GM12878 (cell line): ENCODE data around the gene HS3ST3A1. TPM values are rescaled to one million over a fixed set of nuclear protein-coding genes. Genes with fewer than 3 reads are reported as not detected.

Experiments
- ATAC-seq: fragments of 200-7000 bp; cut with Tn5 transposase; 3 replicates; pipeline ENCODE4 v1.9.1; 2020; ENCODE audit warnings: mild to moderate bottlenecking, moderate library complexity
- BruUV-seq: library from RNA; stranded (reverse); fragments of 400-500 nt; replicated peaks from 2 replicates; lab custom pipeline; 2021; lab: Mats Ljungman, UMichigan
- CTCF ChIA-PET: fragments of 300-600 bp; sonication (Branson Sonifier 250); formaldehyde crosslinking; extraction: SDS; loops from one replicate; lab custom pipeline; 2021; ENCODE audit warnings: inconsistent platforms; lab: Yijun Ruan, JAX
- POLR2A ChIA-PET: fragments of 350-600 bp; formaldehyde crosslinking; extraction: SDS; loops from one replicate; lab custom pipeline; 2021; ENCODE audit warnings: inconsistent platforms; lab: Charles Lee
- RAD21 ChIA-PET: fragments of 300-600 bp; sonication (Branson Sonifier 250); formaldehyde crosslinking; loops from one replicate; lab custom pipeline; 2023; ENCODE audit warnings: antibody characterized with exemption; ENCODE audit not compliant: unreplicated experiment; lab: Charles Lee
- SMC1A ChIA-PET: fragments of 300-600 bp; sonication (Branson Sonifier 250); formaldehyde crosslinking; loops from one replicate; lab custom pipeline; 2023; ENCODE audit not compliant: unreplicated experiment, uncharacterized antibody; lab: Charles Lee
- DNase-seq: peaks from one replicate; pipeline ENCODE4 v3.0.0-alpha.2; 2011; ENCODE audit warnings: low read depth, low spot score
- FAIRE-seq: peaks from 3 replicates; lab custom pipeline; 2011; peaks lifted over from hg19 to GRCh38; lab: Jason Lieb, UNC
- H2AFZ ChIP-seq: 2 replicates; pipeline ENCODE4 v1.6.0; 2011; ENCODE audit warnings: low read depth, low read length, control low read depth; ENCODE audit not compliant: control insufficient read depth
- H3K27ac ChIP-seq: 2 replicates; pipeline ENCODE4 v1.5.1; 2011; ENCODE audit warnings: control low read depth; ENCODE audit not compliant: control insufficient read depth, insufficient read depth
- H3K27me3 ChIP-seq, 2 experiments: replicated peaks in 1 of 2; 2 replicates each; pipeline versions ENCODE4 v1.6.0 to v1.6.1; 2011; ENCODE audit warnings: low read length in 1 of 2; ENCODE audit not compliant: control insufficient read depth in 2 of 2, insufficient read depth in 2 of 2
- H3K36me3 ChIP-seq, 2 experiments: 2 replicates each; pipeline ENCODE4 v1.5.1; 2011; ENCODE audit warnings: low read length in 1 of 2; ENCODE audit not compliant: control insufficient read depth in 2 of 2, insufficient read depth in 2 of 2
- H3K4me1 ChIP-seq: 2 replicates; pipeline ENCODE4 v1.6.1; 2011; ENCODE audit warnings: mild to moderate bottlenecking, low read length, moderate library complexity, mixed read lengths; ENCODE audit not compliant: control insufficient read depth, insufficient read depth
- H3K4me2 ChIP-seq: 2 replicates; pipeline ENCODE4 v1.6.0; 2011; ENCODE audit warnings: control low read depth; ENCODE audit not compliant: control insufficient read depth, insufficient read depth
- H3K4me3 ChIP-seq: fragments of 200-600 bp; sonication (generic); 2 replicates; pipeline ENCODE4 v1.5.1; 2016
- H3K79me2 ChIP-seq: 2 replicates; pipeline ENCODE4 v1.6.0; 2011; ENCODE audit warnings: low read length; ENCODE audit not compliant: control insufficient read depth, insufficient read depth
- H3K9ac ChIP-seq: 2 replicates; pipeline ENCODE4 v1.8.0; 2011; ENCODE audit warnings: low read length, control low read depth, mixed read lengths; ENCODE audit not compliant: control insufficient read depth, insufficient read depth
- H3K9me3 ChIP-seq: replicated peaks from 3 replicates; pipeline ENCODE4 v1.5.1; 2011; ENCODE audit warnings: mild to moderate bottlenecking, low read length; ENCODE audit not compliant: control insufficient read depth, insufficient read depth
- H4K20me1 ChIP-seq: 2 replicates; pipeline ENCODE4 v1.6.0; 2011; ENCODE audit not compliant: control insufficient read depth, insufficient read depth
- CHD1 ChIP-seq: IDR thresholded peaks from 2 replicates; pipeline ENCODE4 v1.6.1; 2012; ENCODE audit warnings: low read depth, low read length, improper control_type of control experiment
- ESRRA ChIP-seq: IDR thresholded peaks from 2 replicates; pipeline ENCODE4 v1.6.1; 2012; ENCODE audit warnings: mild to moderate bottlenecking, low read length, improper control_type of control experiment
- JUNB ChIP-seq: IDR thresholded peaks from 2 replicates; pipeline ENCODE4 v1.6.1; 2016; ENCODE audit warnings: antibody characterized with exemption, mild to moderate bottlenecking
- MEF2B ChIP-seq: fragments of 450-650 bp; IDR thresholded peaks from 2 replicates; pipeline ENCODE4 v1.6.1; 2018; ENCODE audit warnings: mild to moderate bottlenecking, moderate library complexity; ENCODE audit not compliant: partially characterized antibody, poor library complexity, severe bottlenecking
- MTA3 ChIP-seq: IDR thresholded peaks from 2 replicates; pipeline ENCODE4 v1.6.1; 2012; ENCODE audit warnings: low read length, inconsistent platforms, borderline replicate concordance
- PAX8 ChIP-seq: fragments of 450-650 bp; IDR thresholded peaks from 2 replicates; pipeline ENCODE4 v1.6.1; 2017; ENCODE audit warnings: mild to moderate bottlenecking, moderate library complexity
- SMAD1 ChIP-seq: fragments of 450-650 bp; IDR thresholded peaks from 2 replicates; pipeline ENCODE4 v1.6.1; 2018; ENCODE audit warnings: mild to moderate bottlenecking, low read depth; ENCODE audit not compliant: partially characterized antibody
- SMAD5 ChIP-seq: IDR thresholded peaks from 2 replicates; pipeline ENCODE4 v1.6.1; 2016; ENCODE audit warnings: antibody characterized with exemption, low read depth
- SPI1 ChIP-seq: IDR thresholded peaks from 2 replicates; pipeline ENCODE4 v1.6.1; 2011; ENCODE audit warnings: low read depth, mild to moderate bottlenecking, low read length, moderate library complexity, borderline replicate concordance; ENCODE audit not compliant: insufficient read depth
- ZNF207 ChIP-seq: fragments of 450-650 bp; IDR thresholded peaks from 2 replicates; pipeline ENCODE4 v1.6.1; 2014; ENCODE audit warnings: antibody characterized with exemption, mild to moderate bottlenecking, borderline replicate concordance
- WGBS: methylation state at CpG from one replicate; pipeline ENCODE4 v1.1.6; 2016; ENCODE audit warnings: low lambda C conversion rate; ENCODE audit not compliant: insufficient replicate concordance, insufficient coverage; ENCODE audit errors: missing lambda C conversion rate; 5-methylcytosine and 5-hydroxymethylcytosine counted together
- in situ Hi-C: fragments of 300-500 bp; cut with MboI; formaldehyde crosslinking; loops from 9 replicates; pipeline ENCODE4 v1.14.3; 2018; ENCODE audit warnings: mixed read lengths
- intact Hi-C: fragments of 100-400 bp; cut with micrococcal nuclease; formaldehyde crosslinking; loops from one replicate; pipeline ENCODE4 v1.14.2; 2022; ENCODE audit not compliant: unreplicated experiment
- polyA plus RNA-seq, 11 experiments: library from polyadenylated mRNA; depleted of rRNA in 4 of 11; unstranded in 6 of 11; stranded (reverse) in 5 of 11; fragments of >200 nt; fragmentation: Nextera tagmentation in 4 of 11; fragmentation: Illumina TruSeq in 1 of 11; extraction: Ambion mirVana in 4 of 11; extraction: Trizol in 1 of 11; gene quantifications; 1 replicate in 1 of 11; 2 replicates in 10 of 11; pipeline versions ENCODE4 v1.2.1 to v1.2.3, GENCODE V29; 2011 to 2016; ENCODE audit warnings: inconsistent platforms in 2 of 11, missing spikeins in 2 of 11, low read depth in 1 of 11
- total RNA-seq, 4 experiments: library from RNA; depleted of rRNA in 3 of 4; stranded (reverse); fragments of >200 nt in 3 of 4; fragmentation: Illumina TruSeq in 1 of 4; extraction: Trizol in 1 of 4; gene quantifications; 2 replicates each; pipeline versions ENCODE4 v1.2.1 to v1.2.3, GENCODE V29; 2013 to 2021
- TF ChIP-seq, protein P1 (sequence below): IDR thresholded peaks from 2 replicates; pipeline ENCODE4 v1.6.1; 2012; ENCODE audit warnings: low read depth, low read length, improper control_type of control experiment
- TF ChIP-seq, protein P2 (sequence below): fragments of 450-650 bp; IDR thresholded peaks from 2 replicates; pipeline ENCODE4 v1.6.1; 2017; ENCODE audit warnings: mild to moderate bottlenecking
- TF ChIP-seq, protein P3 (sequence below): IDR thresholded peaks from 2 replicates; pipeline ENCODE4 v1.6.1; 2011; ENCODE audit warnings: borderline replicate concordance, low read depth, mild to moderate bottlenecking, moderate library complexity, low read length; ENCODE audit not compliant: insufficient read depth, poor library complexity, severe bottlenecking
- TF ChIP-seq, protein P4 (sequence below): IDR thresholded peaks from 2 replicates; pipeline ENCODE4 v1.6.1; 2012; ENCODE audit warnings: low read depth, low read length, improper control_type of control experiment

HS3ST3A1 gene
- total and polyA plus RNA-seq, 10 of the 15 experiments (the other 5 are each of a cell fraction or from before 2014, with no cell fraction given) = 0.24 to 0.26 TPM; not detected in 8

DNA sequence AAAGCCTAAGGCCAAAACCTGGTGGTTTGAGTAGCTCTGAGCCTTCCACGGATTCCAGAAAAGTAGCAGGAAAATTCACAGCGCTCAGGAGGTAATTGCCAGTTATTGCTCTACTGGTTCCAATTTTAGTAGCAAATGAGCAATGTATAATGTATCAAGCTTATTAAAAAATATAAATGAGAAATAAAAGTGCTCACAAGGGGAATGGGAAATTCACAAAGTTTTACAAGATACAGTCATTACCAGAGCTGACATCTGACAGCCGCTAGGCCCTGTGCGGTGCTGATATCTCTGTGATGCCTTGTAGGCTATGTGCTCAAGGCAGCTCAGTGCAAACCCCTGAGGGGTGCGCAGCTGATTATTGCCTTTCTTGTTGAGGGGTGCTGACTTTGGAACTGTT, 47.5 kb downstream of the HS3ST3A1 start:
- intact Hi-C loops (no loop called here), in situ Hi-C loops (no loop called here)
- no TSS peak for BruUV-seq
- FAIRE-seq = no peak
- CTCF ChIA-PET = no interaction called here
- Histone ChIP-seq H3K79me2 (no peaks in the 10 kb centered on the region), H3K4me2 (no peak overlapping the region), H3K27me3 (no peaks in the 10 kb centered on the region), H3K27ac (no peak overlapping the region), H3K9me3 (no peaks in the 10 kb centered on the region; the same call in 2 of the 3 replicates), H2AFZ (no peak overlapping the region), H3K4me1 (no peaks in the 10 kb centered on the region), H4K20me1 (no peaks in the 10 kb centered on the region), H3K4me3 (no peak overlapping the region), H3K9ac (no peak overlapping the region), H3K36me3 (no peaks in the 10 kb centered on the region)
- 46% methylated on average over 5 of the region's 5 CpGs for WGBS
- POLR2A ChIA-PET = interaction anchor here (1.0 kb wide), 1 partner anchor 10 kb away, joined by 7 read pairs; no protein-coding TSS in a partner anchor
- TF ChIP-seq MTA3 = no peak
- TF ChIP-seq SMAD1 = no peak
- no peak for TF ChIP-seq ESRRA
- no peak for TF ChIP-seq SMAD5
- TF ChIP-seq ZNF207 = no peak
- SMC1A ChIA-PET = no interaction called here
- RAD21 ChIA-PET = interaction anchor here (1.6 kb wide), 1 partner anchor 9 kb away, joined by 5 read pairs; no protein-coding TSS in a partner anchor
- DNase-seq = no peak
- no peak for ATAC-seq

DNA sequence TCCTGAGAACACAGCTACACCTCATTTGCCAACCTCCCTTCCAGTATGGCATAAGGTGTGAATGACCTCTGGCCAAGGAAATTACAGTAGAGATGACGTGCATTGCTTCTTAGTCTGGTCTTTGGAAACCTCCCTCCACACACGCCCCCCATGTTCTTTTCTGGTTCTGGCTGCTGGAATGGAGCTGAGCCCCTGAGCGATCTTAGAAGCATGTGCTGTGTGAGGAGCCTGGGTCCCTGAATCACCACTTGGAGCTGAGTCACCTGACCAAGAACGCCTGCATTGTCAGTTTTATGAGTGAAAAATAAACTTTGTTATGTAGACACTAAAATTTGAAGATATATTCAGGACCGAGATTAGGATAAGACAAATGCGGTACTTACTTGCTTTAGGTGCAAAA, 51.4 kb downstream of the HS3ST3A1 start:
- in situ Hi-C loops (no loop called here), intact Hi-C loops (no loop called here)
- H3K4me2 ChIP-seq = no peak overlapping the region
- H3K9me3 ChIP-seq = no peaks in the 10 kb centered on the region; the same call in 2 of the 3 replicates
- WGBS = 46% methylated on average over 6 of the region's 6 CpGs
- H3K27me3 ChIP-seq = no peaks in the 10 kb centered on the region
- H4K20me1 ChIP-seq = no peaks in the 10 kb centered on the region
- POLR2A ChIA-PET = no interaction called here
- CTCF ChIA-PET = no interaction called here
- H3K79me2 ChIP-seq = no peaks in the 10 kb centered on the region
- ATAC-seq (no peak), DNase-seq (no peak), FAIRE-seq (no peak)
- no TSS peak for BruUV-seq
- H3K4me1 ChIP-seq = no peaks in the 10 kb centered on the region
- no peaks in the 10 kb centered on the region for H3K36me3 ChIP-seq
- no peak overlapping the region for H3K4me3 ChIP-seq
- no peak overlapping the region for H2AFZ ChIP-seq
- H3K9ac ChIP-seq = no peak overlapping the region
- H3K27ac ChIP-seq = no peak overlapping the region
- SMC1A ChIA-PET = no interaction called here
- RAD21 ChIA-PET = no interaction called here
- no peak for TF ChIP-seq MEF2B
- TF ChIP-seq, protein P1, sequence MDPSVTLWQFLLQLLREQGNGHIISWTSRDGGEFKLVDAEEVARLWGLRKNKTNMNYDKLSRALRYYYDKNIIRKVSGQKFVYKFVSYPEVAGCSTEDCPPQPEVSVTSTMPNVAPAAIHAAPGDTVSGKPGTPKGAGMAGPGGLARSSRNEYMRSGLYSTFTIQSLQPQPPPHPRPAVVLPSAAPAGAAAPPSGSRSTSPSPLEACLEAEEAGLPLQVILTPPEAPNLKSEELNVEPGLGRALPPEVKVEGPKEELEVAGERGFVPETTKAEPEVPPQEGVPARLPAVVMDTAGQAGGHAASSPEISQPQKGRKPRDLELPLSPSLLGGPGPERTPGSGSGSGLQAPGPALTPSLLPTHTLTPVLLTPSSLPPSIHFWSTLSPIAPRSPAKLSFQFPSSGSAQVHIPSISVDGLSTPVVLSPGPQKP = no peak
- no peak for TF ChIP-seq JUNB
- TF ChIP-seq PAX8 = no peak
- TF ChIP-seq, protein P2, sequence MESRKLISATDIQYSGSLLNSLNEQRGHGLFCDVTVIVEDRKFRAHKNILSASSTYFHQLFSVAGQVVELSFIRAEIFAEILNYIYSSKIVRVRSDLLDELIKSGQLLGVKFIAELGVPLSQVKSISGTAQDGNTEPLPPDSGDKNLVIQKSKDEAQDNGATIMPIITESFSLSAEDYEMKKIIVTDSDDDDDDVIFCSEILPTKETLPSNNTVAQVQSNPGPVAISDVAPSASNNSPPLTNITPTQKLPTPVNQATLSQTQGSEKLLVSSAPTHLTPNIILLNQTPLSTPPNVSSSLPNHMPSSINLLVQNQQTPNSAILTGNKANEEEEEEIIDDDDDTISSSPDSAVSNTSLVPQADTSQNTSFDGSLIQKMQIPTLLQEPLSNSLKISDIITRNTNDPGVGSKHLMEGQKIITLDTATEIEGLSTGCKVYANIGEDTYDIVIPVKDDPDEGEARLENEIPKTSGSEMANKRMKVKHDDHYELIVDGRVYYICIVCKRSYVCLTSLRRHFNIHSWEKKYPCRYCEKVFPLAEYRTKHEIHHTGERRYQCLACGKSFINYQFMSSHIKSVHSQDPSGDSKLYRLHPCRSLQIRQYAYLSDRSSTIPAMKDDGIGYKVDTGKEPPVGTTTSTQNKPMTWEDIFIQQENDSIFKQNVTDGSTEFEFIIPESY = no peak
- TF ChIP-seq, protein P3, sequence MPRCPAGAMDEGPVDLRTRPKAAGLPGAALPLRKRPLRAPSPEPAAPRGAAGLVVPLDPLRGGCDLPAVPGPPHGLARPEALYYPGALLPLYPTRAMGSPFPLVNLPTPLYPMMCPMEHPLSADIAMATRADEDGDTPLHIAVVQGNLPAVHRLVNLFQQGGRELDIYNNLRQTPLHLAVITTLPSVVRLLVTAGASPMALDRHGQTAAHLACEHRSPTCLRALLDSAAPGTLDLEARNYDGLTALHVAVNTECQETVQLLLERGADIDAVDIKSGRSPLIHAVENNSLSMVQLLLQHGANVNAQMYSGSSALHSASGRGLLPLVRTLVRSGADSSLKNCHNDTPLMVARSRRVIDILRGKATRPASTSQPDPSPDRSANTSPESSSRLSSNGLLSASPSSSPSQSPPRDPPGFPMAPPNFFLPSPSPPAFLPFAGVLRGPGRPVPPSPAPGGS = no peak
- TF ChIP-seq CHD1 = no peak
- TF ChIP-seq, protein P4, sequence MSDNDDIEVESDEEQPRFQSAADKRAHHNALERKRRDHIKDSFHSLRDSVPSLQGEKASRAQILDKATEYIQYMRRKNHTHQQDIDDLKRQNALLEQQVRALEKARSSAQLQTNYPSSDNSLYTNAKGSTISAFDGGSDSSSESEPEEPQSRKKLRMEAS = no peak
- no peak for TF ChIP-seq SPI1
